Fibroblast of pulmonary artery (primary cell): ENCODE results near the gene CRYBG1.
A peak's percentile ranks its signal among the peaks of the same experiment; 100 is the strongest.

ENCODE experiments used
- DNase-seq: peaks from one replicate; pipeline ENCODE4 v3.0.0-alpha.2; 2010; ENCODE audit warnings: low read depth
- H3K4me3 ChIP-seq: replicated peaks from 2 replicates; pipeline ENCODE4 v1.5.1; 2011; ENCODE audit warnings: low read depth, mild to moderate bottlenecking, control low read depth, low read length, moderate library complexity
- CTCF ChIP-seq: IDR thresholded peaks from 2 replicates; pipeline ENCODE4 v1.5.1; 2011; ENCODE audit warnings: mild to moderate bottlenecking, control low read depth, low read length, inconsistent platforms; ENCODE audit errors: missing control alignments

The CRYBG1 gene

GRCh38 chr6:106609699-106610098 lies 249.2 kb downstream of the CRYBG1 start:
- peak; percentile 25 for TF ChIP-seq CTCF
- no peak overlapping the region for H3K4me3 ChIP-seq
- no peak for DNase-seq

GRCh38 chr6:106611030-106611429 lies 250.5 kb downstream of the CRYBG1 start:
- no peak overlapping the region for H3K4me3 ChIP-seq
- no peak for DNase-seq
- no peak for TF ChIP-seq CTCF

- no peak for TF ChIP-seq CTCF
- H3K4me3 ChIP-seq, result no peak overlapping the region
- no peak for DNase-seq
Observed at GRCh38 chr6:106612671-106613416, 252.3 kb downstream of the CRYBG1 start.

- DNase-seq, result no peak
- no peak for TF ChIP-seq CTCF
- H3K4me3 ChIP-seq, result no peak overlapping the region
Observed at GRCh38 chr6:106613590-106613989, 253.1 kb downstream of the CRYBG1 start.

- no peak overlapping the region for H3K4me3 ChIP-seq
- no peak for TF ChIP-seq CTCF
- no peak for DNase-seq
Observed at GRCh38 chr6:106614166-106614565, 253.6 kb downstream of the CRYBG1 start.

- no peak for TF ChIP-seq CTCF
- H3K4me3 ChIP-seq, result no peak overlapping the region
Observed at GRCh38 chr6:106614592-106615257, 254.2 kb downstream of the CRYBG1 start.

More at GRCh38 chr6:106614592-106615257, 254.2 kb downstream of the CRYBG1 start:
- DNase-seq, result no peak
